Left renal cortex interstitium (tissue), 4 donors: Measurements from ENCODE around the gene TPTE2. TPM values are rescaled to one million over a fixed set of nuclear protein-coding genes. Genes with fewer than 3 reads are reported as not detected.
"Not testable (repeated sequence)": the region's sequence is repeated elsewhere in the genome, so short reads cannot be mapped to it uniquely, and the experiment has no call there.

Experiments
- DNase-seq, 4 donors: peaks; one replicate each; pipeline ENCODE4 v3.0.0-alpha.2; 2013; ENCODE audit warnings: low read depth in 4 of 4, low spot score in 2 of 4, missing footprints in 1 of 4
- polyA plus RNA-seq, 4 donors: library from polyadenylated mRNA; unstranded; fragments of 120-200 nt; gene quantifications; one replicate each; pipeline ENCODE4 v1.2.1, GENCODE V29; 2013; ENCODE audit not compliant: insufficient read length in 4 of 4

The TPTE2 gene
- polyA plus RNA-seq, result under 1 TPM; 0.11 to 0.63 (median 0.42) TPM

DNA sequence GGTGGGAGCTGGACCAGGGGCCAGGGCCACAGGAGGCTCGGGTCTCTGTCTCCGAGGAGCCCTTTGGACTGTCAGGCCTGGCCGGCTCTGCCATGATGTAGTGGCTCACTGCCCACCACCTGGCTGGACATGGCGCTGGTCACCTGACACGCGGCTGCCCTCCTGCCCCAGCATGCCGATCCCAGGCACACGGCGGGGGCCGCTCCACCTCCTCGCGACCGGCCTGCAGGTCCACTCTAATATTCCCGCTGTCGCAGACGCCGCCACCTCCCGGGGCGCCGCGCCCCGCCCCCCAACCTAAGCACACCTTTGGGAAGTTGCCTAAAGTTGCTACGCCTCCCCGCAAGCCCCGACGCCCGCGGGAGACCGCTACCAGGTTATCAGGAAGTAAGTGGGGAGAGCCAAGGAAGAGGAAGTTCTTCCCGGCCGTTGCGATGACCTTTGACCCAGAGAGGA, at the start of gene TPTE2:
TPTE2 (minus strand) TSS at position 406 of the 456 bp plus-strand sequence. CDS start 58,298 bp downstream, outside the sequence.
- not testable (repeated sequence) for DNase-seq

DNA sequence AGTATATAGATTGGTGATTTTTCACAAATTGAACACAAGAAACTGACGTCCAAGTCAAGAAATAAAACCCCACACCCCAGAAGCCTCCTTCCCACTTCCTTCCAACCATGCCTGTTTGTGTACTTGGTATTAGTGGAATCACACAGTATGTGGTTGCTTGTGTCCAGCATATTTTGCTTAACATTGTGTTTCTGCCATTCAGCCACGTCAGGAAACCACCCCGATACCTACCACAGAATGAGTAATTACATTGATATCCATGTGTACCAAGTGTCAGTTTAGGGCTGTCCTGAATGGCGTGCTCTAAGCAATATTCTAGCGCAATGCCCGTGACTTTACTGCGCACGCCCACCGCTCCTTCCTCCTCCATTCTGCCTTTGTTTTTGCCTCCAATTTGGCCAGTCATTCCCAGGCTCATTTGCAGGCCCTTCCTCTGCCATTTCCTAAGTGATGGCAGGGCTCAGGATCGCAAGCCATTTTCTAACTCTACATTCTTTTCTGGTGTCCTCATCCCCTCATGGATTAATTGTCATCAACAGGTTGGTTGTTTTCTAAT, 46.3 kb upstream of the TPTE2 start:
- DNase-seq, result no peak

DNA sequence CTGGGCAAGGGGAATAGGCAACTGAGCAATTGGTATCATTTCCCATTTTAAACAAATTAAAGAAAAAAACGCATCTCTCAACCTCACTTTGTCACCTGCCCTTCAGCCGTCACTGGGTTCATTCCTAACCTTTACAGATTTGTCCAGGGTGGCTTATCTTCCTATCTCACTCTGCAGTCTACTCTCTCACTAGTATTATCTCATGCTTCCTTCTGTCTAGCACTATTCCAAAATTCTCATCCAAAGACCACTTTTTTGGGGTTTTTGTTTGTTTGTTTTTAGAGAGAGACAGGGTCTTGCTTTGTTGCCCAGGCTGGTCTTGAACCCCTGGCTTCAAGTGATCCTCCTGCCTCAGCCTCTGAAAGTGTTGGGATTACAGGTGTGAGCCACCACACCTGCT, 45.4 kb upstream of the TPTE2 start:
- no peak for DNase-seq

DNA sequence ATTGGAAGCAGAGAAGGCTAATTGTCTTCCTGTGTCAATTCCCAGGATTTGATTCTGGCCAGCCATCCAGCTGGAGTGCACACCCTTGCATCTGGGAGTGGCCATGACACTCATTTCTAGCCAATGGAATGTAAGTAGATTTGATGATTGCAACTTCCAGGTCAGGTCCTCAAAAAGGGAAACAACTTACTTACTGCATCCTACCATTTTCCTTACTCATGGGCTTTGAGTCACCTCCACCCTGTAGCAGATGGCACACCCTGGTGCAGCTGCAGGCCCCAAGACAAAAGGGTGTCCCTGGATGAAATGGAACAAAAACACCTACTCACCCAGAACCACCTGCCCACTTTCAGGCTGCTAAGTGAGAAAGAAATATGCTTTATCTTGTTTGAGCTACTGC, 44.8 kb upstream of the TPTE2 start:
- no peak for DNase-seq

GRCh38 chr13:19605161-19605955, 44.0 kb upstream of the TPTE2 start:
- DNase-seq, result no peak

- DNase-seq, result no peak
Observed at GRCh38 chr13:19604306-19604705, 43.0 kb upstream of the TPTE2 start.

DNA sequence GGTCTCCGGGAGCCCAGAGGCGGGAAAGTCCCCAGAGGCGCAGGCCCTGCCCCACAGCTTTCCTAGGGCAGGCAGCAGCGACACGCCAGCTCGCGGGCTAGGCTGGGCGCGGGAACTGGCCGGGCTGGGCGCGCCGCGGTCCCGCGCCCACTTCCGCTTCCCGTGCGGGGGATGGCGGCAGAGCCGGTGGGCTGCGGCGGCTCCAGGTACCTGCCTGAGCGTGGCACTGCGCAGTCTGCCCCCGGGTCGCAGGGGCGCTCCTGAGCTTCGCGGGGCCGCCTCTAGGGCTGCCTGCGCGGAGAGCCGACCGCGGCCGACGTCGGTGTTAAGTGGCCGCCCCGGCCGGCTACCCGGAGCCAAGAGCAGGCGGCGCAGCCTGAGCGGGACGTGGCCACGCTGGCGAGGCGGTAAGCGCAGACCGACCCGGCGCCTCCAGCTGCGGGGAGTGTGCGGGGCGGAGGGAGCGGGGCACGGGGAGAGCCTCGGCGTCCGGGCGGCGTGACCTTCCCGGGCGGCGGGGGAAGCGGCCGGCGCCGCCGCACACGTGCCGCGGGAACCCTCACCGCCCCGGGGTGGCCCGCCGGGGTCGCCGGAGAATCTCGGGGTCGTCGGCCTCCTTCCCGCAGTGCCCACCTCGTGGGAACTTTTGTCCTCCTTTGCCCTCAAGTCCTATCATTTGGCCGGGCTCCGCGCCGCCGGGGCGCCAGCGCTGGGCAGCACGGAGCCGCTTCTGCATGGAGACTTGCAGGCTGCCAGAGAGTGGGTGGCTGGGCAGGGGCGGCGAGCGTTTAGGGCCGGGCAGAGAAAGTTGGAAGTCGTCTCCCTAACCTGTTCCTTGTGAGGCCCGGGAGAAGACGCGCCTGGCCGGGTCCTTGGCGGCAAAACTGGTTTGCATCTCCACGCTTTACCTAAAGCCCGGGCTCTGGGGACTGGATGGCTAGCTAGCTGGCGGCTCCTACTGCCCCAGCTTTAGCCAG, 40.7 kb upstream of the TPTE2 start:
- peak in 1 of 4 donors; percentile 32 for DNase-seq

GRCh38 chr13:19597523-19597922, 36.2 kb upstream of the TPTE2 start:
- no peak for DNase-seq

GRCh38 chr13:19596960-19597361, 35.6 kb upstream of the TPTE2 start:
- no peak for DNase-seq

- DNase-seq, result no peak
Observed at GRCh38 chr13:19596086-19596485, 34.8 kb upstream of the TPTE2 start.

DNA sequence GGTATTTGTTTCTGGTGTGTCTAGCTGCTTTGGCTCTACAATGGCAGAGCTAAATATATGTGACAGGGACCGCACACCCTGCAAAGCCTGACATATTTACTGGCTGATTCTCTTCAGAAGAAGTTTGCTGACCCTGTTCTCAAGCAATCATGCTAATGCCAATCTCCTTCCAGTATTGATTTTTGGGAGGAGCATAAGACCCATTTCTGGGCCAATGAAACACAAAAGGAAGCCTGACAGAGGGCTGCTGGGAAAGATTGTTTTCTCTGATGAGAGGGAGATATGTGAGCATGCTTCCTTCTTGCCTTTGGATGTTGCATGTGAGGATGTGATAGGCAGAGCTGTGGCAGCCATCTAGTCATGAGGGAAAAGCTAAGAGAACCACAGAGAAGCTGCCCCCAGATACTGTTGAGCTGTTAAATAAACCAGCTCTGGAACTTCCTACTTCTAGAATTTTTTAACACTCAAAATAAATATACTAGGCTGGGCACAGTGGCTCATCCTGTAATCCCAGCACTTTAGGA, 31.4 kb upstream of the TPTE2 start:
- no peak for DNase-seq

DNA sequence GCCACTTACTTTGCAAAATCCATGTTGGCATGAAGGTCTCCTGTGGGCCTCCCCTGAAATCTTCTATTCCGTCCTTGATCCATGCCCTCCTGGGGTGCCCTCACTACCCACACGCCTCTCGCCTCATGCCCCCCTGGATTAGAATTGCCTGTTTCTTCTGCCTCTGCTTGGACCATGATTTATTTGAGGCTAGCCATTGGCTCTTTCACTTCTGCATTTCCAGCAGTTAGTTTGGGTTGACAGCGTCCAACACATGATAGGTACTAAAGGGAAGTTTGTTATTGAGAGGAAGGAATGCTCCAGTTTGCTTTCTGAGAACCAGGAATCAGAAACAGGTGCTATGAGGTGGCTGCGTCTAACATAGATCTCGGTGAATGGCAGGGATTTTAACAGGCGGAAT, 30.5 kb upstream of the TPTE2 start:
- no peak for DNase-seq

DNA sequence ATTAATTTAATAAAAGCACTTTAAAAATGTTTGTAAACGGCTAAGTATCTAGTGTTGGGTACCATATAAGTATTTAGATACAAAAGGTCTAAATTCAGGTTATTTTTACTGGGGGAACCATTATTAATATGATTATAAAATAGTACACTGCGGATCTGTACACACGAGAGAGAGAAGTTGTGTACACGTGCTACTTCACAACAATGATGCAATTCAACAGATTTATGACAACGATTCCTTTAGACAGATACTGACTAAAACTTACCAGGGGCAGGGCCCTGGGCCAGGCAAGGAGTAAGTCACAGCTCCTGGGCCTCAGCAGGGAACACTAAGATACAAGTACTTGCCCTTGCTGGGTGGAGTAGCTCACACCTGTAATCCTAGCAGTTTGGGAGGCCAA, 29.1 kb upstream of the TPTE2 start:
- no peak for DNase-seq

GRCh38 chr13:19589312-19589711, 28.0 kb upstream of the TPTE2 start:
- no peak for DNase-seq

DNA sequence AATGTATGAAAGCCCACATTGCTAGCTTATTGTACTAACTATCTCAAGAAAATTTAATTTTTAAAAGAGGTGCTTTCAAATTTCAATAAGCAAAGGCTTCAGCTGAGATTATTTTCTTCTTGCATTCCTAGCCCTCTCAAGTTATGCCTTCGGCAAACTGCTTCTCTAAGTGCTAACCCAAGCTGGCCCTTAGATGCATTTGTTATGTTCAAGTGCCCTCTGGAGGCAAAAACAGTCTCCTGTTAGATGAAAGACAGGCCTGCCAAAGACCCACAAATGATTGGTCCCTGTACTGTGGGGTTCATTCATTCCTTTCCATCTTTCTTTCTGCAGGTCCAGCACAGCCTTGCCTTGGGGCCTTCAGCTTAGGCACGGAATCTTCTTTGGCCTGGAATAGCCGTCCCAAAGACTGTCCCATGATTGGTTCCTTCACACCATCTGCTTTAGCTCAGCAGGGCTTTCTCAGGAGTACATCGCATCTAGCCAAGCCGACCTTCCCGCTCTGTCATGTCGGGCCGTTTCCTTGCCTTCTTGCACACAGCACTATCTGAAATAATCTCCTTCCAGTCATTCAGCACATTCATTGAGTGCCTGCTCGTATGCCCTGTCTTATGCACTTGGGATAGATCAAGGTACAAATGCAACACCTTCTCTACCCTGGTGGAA, 26.4 kb upstream of the TPTE2 start:
- no peak for DNase-seq

GRCh38 chr13:19586904-19587634, 25.7 kb upstream of the TPTE2 start:
- DNase-seq, result no peak

GRCh38 chr13:19581675-19582074, 20.3 kb upstream of the TPTE2 start:
- DNase-seq, result no peak

DNA sequence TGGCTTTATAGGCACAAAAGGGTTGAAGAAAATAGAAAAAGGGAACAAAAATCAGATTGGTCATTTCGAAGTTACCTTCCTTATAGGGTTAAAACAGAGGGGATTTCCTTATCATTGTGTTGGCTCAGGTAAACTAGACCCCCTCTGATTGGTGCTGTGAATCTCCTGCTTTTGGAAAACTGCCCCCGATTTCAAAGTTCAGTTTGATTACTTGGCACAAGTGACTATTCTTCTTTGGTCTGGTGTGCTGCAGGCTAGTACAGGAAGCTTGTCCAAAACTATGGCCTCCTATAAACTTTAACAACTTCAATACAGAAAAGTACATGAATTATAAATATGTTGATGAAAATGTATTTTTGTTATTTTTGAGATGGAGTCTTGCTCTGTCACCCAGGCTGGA, 13.9 kb upstream of the TPTE2 start:
- no peak for DNase-seq

DNA sequence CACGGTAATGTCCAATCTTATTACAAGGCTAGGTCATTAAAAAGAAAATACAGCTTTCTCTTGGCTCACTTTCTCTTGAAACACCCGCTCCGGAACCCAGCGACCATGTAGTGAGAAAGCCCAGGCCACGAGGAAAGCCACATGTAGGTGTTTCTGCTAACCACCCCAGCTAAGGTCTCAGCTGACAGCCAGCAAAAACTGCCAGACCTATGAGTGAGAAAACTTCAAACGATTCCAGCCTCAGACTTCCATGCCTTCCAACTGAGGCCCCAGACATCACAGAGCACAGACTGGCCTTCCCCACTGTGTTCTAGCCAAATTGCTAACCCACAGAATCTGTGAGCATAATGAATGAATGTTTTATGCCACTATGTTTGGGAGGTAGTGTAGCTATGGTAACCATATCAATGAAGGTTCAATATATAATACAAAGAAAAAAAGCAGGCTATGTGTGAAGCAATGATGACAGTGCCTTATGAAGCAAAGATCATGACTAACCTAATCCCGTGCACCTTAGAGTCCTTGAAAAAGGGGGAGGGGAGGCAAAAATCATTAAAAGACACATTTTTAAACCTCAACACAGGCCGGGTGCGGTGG, 11.9 kb upstream of the TPTE2 start:
- no peak for DNase-seq
